Activated T-cell treated with anti-CD3 and anti-CD28 coated beads for 24 hours (primary cell): ENCODE data around the gene NAV2.

Source experiments
- DNase-seq: peaks from one replicate; pipeline ENCODE4 v3.0.0-alpha.2; 2020; ENCODE audit warnings: low read depth

The NAV2 gene

DNA sequence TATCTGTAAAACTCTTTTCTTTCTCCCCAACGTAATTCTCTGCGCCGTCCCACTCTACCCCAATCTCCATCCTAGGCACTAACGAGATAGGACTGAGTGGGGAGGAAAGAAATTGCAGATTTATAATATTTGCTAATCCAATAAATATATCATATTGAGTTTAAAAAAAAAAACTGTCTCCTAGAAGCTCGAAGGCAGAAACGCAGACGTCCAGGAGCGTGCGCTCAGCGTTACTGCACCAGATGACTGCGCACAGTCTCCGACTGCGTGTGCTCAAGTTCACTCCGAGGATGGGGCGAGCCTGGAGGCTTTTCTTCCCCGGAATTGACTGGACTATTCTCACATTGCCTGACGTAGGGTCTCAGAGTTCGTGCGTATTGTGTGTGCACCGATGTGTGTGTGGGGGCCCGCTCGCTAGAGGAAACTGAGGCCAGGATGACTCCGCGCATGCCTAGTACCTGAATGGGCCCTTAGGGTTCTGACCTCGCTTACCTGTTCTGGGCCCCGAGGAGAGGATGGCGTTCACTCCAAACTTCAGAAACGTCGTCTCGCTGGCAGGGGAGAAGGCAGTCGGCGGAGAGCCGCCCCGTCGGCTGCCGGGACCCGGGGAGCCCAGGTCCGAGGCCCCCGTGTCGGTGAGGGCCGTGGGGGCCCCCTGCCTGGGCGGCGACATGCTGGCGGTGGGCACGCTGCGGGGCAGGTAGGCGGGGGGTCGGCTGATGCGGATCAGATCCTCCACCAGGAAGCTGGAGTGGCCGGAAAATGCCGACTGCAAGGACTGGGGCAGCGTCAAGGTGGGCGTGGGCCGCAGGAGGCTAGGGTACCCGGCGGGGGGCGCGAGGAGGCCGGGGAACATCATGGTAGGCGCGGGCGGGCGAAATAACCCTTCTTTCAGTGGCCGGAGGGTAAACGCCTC is 447.1 kb downstream of the NAV2 start:
- DNase-seq: no peak

DNA sequence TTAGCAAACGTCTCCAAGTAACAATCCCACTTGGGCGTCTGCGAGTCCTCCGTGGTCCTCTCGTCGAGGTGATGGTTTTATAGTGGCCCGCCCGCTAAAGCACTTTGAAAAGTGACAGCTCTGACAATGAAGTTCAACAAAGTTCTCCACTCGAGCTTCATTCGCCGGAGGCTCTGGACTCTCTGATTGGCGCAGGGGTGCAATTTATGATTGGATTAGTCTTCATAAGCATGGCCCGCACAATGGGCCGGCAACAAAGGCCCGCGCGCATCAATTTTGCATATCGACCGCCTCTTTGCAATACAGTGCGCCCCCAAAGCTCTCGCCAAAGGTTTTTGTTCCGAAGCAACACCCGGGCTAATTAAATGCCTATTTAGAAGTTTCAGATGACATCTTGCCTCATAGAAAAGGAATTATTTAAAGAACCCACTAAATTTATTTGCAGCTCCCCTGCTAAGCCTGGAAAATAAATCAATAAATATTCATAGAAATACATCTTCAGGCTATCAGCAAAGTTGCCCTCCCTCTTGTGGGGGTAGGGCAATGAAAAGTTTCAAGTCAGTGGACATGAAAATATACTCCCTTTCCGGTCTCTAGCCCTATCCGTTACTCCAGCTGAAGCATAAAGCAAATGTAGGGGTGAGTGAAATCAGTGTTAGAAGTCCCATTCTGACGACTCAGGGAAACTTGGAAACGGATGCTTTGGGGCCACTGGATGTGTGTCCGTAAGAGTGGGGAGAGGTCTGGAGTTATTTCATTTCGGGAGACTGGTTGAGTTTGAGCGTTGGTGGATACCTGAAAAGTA is 448.0 kb downstream of the NAV2 start, which contains the start of gene DBX1:
Gene DBX1, minus strand, starts transcription at position 51 of the 805 bp plus-strand sequence. CDS start 151 bp downstream, outside the sequence.
- DNase-seq: no peak

DNA sequence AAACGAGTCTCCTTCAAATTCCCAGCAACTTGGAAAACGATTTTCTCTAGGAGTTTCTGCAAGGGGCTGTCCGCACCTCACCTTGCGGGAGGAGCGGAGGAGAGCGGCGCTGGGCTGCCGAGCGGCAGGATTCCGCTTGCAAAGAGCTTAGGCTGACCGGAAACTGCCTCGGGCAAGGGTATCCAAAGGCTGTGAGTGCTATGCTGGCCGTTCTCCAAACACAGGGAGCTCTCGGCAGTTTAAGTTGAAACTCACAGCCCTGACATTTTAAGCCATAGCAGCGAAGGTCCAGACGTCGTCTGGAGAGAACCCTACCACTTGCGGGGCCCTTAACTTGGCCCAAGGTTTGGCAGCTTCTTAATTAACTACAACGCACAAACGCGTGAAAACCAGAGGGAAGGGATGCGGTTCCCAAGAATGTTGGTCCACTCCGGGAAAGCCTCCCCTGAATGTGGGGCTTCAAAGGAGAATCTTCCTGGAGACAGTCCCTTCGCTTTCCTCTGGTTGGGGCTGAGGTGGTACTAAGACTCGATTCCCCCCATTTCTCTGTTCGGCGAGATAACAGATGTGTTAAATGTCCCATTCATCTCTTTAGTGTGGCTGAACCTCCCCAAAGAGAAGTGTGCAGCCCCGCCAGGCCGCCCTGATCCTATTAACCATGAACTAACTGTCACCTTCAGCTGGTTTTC is 448.7 kb downstream of the NAV2 start:
- DNase-seq: no peak

DNA sequence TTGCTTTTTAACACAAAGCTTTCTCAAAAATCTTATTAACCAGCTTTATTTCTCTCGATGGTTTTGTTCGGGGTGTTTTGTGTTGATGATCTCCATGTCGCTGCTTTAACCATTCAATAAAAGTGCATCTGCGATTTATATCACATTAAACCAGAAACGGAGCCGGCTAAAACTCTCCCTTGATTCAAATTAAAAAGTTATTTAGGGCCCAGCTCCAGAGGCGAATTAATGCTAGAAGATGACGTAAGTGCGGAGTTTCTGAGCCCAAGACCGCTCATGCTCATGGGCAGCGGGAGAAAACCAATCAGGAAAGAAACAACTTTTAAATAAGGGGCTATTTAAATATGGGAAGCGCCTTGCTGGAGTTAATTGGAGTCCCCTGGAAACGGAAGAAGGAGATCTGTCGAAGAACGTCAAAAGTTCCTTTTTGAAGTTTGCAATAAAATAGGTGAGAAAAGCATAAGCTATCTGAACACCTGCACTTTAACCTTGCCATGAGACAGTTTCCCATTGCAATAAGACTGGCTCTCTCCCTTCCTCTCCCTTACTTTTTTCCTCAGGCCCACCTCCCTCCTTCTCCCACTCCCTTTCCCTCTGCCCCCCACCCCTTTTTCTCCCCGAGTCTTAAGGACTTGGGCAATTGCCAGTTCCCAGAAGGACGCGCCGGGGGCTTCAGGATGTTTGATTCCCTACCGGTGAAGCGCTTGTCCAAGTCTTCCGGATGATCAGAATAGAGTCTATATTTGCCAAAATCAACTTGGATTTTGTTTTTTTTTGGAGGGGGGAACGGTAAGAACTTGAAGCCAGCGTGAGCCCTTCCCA is 449.5 kb downstream of the NAV2 start:
- no peak for DNase-seq

DNA sequence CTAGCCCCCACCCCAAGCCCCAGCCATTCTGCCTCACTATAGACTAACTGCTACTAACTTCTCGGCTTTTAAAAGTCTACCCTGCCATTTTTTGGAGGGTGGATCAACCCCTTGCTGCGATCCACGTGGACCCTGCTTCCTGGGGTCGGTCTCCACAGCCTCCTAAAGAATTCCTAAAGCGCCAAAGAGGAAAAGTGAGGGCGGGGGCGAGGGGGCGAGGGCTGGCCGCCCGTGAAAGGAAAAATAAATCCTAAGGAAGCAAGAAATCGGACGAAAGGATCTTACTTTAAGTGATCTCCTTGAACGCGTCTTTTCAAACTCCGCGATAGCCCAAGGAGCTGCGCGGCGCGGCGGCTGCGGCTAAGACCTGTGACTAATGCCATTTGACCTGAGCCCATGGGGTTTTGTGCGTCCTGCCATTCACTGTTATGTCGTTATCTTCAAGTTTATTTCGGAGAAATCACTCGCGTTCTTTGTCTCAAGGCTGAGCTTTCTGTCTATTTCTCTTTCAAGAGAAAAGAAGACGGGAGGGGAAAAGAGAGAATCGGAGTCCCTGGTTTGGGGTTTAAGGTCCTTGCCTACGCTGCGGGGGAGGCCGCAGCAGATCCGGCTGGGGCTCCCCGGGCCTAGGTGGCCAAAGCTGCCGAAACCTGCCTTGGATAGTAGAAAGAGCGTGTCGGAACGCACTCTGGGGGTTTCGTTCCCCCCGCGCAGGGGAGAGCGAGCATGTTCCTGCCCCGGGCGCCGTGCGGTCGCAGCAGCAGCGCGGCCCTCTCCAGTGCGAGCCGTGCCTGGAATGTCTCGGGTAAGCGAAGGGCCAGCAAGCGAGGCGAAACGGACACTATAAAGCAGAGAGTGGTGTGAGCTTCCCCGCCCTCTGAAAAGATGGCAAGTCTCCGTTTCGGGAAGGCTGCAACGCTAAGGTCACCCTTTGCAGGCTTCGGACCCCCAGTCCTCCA is 450.5 kb downstream of the NAV2 start:
- no peak for DNase-seq

DNA sequence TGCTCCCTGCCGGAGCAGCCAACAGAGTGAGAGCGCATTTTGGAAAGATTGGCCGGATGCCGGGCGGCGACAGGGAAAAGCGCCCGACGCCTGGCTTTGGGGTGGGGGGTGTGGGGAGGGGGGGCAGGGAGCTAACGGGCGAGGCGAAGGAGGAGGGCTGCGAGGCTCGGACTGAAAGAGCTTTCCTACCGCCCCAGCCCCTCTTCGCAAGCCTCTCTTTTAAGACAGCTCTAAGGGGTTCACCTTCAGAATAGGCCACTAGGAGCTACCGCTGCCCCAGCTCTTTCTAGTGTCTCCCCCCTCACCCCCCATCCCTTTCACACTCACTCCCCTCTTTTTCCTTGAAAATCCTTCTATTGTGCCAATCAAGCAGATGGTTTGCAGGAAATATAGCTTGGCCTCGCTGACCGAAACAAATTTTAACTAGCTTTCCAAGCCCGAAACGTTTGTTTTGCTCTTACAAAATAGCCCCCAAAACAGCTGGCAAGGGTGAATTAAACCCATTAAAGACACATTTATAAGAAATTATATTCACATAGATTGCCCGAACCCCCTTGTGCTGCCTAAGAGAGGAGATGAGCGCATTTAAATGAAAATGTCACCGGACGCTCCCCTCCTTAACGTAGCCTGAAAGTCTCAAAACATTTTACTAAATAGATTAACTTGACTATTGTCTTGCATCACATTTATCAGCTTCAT is 451.3 kb downstream of the NAV2 start:
- no peak for DNase-seq
